Measurements from ENCODE around the gene LFNG.
"Not testable (repeated sequence)": the region's sequence is repeated elsewhere in the genome, so short reads cannot be mapped to it uniquely, and the experiment has no call there.

LFNG gene

DNA sequence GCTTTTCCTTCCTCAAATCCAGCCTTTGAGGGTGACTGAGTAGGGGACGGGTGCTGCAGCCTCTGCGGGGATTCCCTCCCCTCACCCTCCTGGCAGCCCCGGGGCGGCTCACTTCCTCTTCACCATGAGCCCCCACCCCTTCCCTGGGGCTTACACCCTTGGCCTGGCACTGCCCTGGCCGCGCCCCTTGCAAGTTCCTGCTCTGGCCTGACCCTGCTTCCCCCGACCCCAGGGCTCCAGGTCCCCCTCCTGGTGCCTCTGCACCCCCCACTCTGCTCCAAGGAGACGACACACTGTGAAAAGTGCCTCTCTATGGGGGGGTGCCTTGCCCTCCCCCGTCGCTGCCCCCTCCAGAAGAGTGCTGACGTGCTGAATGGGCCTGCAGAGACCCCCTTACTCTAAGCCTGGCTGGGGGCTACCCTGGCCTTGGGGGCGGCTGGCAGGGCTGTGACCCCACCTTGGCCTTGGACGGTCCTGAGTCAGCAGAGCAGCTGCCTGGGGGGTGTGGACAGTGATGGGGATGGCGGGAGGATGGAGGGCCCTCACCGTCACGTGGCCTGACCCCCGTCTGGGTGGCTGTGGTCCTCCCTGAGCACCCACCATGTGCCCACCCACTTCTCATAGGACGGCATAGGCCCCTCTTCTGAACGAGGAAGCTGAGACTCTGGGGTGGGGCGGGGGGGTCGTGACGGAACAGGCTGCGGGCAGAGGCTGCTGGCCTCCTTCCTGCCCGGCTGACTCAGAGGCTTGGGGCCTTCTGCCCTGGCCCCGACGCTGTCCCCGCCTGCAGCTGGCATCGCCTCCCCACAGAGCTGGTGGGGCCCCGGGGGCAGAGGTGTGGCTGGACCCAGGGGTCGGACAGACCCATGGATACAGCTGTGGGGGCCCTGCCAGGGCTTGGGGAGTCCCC is 9.8 kb downstream of the LFNG start:
- no peak for DNase-seq (ENCODE audit: low read depth, low spot score)

DNA sequence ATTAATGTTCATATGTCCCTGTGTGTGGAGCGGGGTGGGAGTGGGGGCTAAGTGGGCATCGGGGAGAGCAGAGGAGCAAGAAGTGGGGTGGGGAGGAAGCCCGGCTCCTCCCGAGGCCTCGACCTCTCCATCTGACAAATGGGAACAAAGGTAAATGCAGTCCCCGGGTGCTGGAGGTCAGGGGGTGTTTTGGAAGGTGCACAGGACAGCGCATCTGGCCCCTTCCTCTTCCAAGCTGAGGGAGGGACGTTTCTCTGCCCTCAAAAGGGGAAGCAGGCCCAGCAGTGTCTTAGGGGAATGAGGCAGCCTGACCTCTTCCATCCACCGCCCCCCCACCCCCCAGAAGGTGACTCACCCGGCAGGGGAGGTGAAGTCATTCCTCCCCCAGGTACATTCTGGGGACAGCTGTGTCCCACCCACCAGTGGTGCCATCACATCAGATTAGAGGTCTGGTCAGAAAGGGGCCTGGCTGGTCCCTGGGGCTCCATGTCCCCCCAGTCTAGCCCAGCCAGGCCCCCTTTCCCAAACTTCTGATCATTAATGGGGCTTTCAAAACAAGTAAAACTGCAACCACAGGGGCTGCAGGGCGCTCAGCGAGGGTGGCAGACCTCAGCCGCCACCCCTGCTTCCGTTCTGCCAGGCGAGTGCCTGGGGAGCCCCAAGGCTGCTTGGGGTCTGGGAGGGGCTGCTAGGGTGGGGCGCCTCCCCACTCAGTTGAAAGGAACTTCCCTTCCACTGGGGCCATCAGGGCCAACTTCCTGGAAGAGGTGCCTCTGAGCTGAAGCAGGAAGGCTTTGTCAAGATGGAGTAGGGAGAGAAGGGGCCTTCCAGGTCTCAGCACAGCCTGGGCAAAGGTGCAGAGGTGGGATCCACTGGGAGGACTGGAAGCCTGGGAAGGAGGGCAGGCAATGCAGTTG is 10.8 kb downstream of the LFNG start:
- DNase-seq (ENCODE audit: low read depth, low spot score): no peak

DNA sequence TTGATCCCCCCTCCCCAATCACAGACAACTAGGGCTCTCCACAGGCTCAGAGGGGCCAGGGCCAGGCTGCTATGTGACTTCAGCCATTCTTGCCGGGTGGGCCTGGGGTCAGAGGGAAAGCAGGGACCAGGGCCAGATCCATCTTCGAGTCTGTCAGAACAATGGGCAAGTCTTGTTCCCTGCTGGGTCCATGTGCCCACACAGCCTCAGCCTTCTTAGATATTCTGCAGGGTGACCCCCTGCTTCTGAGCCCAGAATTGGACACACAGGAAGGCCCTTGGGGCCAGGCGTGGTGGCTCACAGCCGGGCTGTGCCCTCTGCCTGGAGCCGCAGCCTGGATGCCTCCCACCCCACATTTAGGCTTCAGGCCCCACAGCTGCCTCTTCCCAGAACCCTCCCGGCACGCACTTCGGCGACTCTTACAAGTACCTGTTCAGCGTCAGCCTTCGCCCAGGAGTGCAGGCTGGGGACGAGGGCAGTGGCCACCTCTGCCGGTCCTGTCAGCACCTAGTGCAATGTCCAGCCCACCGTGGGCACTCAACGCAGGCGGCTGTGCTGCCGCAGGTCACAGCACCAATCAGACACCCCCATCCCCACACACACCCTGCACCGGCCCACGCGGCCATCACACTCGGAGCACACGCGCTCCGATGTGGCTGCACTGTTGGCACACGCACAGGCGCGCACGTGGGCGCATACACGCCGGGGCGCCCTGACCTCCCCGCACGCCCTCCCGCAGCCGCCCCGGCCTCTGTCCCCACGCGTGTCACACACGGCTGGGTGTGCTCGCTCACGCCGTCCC is 11.6 kb downstream of the LFNG start:
- DNase-seq (ENCODE audit: low read depth, low spot score): not testable (repeated sequence)

DNA sequence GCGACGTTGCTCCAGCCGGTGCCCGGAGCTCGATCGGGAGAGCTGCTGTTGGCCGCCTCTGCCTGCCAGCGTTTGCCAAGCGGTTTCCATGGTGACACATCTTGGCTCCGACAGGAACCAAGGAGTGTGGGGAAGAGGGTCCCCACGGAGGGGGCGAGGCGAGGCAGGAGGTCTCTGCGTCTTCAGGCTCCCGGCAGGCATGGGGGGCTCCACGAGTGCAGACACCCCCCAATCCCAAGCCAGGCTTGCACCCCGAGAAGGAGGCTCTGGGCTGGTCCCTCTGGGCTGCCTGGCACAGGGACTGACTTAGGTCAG is 12.2 kb downstream of the LFNG start:
- DNase-seq (ENCODE audit: low read depth, low spot score): not testable (repeated sequence)

DNA sequence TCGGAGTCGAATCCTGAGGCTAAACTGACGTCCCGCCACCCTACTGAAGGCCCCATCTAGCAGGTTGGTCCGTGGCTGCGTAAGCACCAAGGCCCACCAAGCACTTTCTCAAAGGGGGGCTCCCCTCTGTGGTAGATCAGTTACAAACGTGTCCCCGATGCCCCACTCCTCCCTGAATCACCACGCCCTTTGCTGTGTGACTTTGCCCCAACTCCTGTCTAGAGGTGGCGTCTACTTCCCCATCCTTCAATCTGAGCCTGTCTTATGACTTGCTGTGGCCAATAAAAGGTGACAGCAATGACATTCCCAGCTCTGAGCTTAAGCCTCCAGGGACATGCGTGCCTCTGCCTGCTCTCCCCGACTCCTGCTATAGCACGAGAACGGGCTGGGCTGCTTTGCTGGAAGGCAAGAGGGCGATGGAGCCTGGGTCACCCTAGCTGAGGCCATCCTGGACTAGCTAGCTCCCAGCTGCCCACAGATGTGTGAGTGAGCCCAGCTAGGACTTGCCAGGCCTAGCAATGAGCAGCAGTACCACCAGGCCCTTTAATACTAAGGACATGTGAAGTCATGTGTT is 12.7 kb downstream of the LFNG start:
- not testable (repeated sequence) for DNase-seq (ENCODE audit: low read depth, low spot score)

DNA sequence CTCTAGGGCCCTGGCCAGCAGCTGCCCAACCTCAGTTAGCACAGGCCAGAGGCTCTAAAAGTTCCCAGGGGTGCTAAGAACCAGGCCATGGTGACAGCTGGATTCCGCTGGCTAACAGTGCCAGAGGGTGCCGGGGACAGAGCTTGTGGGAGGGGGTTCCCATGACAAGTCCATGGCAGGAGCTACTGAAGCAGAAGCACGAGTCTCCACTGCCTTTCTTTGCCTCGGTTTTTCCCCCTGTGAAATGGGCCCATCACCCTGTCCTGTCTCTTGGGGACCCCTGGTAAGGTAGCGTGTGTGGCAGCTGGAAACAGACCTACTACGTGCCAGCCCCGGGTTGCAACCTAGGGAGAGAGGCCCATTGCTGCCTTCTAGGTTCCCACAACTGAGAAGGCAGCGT is 13.2 kb downstream of the LFNG start:
- not testable (repeated sequence) for DNase-seq (ENCODE audit: low read depth, low spot score)

DNA sequence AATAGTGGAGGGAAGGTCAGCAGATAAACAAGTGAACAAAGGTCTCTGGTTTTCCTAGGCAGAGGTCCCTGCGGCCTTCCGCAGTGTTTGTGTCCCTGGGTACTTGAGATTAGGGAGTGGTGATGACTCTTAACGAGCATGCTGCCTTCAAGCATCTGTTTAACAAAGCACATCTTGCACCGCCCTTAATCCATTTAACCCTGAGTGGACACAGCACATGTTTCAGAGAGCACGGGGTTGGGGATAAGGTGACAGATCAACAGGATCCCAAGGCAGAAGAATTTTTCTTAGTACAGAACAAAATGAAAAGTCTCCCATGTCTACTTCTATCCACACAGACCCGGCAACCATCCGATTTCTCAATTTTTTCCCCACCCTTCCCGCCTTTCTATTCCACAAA is 14.0 kb downstream of the LFNG start:
- DNase-seq (ENCODE audit: low read depth, low spot score): not testable (repeated sequence)

DNA sequence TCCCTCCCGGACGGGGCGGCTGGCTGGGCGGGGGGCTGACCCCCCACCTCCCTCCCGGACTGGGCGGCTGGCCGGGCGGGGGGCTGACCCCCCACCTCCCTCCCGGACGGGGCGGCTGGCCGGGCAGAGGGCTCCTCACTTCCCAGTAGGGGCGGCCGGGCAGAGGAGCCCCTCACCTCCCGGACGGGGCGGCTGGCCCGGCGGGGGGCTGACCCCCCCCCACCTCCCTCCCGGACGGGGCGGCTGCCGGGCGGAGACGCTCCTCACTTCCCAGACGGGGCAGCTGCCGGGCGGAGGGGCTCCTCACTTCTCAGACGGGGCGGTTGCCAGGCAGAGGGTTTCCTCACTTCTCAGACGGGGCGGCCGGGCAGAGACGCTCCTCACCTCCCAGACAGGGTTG is 14.6 kb downstream of the LFNG start:
- not testable (repeated sequence) for DNase-seq (ENCODE audit: low read depth, low spot score)

DNA sequence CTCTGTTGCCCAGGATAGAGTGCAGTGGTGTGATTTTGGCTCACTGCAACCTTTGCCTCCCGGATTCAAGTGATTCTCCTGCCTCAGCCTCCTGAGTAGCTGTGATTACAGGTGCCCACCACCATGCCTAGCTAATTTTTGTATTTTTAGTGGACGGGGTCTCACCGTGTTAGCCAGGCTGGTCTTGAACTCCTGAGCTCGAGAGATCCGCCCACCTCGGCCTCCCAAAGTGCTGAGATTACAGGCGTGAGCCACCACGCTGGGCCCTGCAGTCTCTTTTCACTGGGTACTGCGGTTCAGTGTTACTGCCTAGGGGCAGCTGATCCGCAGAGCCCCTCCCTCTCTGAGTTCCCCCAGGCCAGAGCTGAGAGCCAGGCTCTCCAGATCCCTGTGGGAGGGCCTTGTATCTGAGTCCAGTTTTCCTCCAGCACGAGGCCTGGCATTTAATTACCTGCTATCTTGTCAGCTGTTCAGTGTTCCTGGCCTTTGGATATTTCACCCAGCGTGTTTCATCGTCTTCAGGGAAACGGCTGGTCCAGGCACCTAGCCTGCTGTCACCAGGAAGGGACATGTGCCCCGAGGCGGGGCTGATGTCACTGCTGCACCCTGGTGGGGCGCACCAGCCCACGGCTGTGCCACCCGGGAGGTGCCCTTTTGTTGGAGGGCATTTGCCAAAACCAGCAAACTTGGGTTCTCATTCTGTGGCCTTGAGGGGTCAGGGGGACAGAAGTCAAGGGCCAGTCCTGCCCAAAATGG is 16.5 kb downstream of the LFNG start:
- DNase-seq (ENCODE audit: low read depth, low spot score): not testable (repeated sequence)

DNA sequence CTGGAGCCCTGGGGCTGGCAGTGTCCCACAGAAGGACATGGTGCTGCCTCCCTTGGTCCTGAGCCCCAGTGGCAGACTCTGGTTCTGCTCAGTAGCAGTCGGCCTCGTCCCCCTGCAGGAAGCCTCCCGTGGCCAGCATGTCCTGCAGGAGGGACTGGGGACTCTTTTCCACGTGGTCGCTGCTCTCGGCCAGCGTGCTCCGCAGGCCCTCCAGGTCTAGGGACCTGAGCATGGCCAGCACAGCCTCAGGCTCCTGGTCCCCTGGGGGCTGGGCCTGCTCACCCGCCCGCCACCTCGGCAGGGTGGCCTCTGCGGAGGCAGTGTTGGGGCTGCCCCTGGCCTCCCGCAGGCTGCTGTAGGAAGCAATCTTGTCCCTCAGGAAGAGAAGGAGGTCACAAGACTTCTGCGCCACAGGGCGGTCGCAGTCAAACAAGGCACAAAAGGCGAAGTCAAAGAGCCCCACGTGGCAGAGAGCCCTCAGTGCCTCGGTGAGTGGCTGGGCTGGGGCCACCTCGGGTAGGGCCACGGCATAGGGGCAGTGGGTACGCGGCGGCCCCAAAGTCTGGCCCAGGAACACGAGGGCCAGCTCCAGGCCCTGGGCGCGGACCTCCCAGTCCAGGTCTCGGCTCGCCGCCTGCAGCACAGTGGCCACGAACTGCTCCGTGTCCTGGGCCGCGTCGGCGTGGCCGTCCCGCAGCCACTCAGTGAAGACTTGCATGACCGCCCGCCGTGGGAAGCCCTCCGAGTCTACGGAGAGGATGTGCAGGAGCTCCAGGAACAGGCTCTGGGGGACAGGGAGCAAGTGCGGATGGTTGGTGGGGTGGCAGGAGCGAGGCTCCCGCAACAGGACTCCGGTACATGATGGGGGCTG is 18.6 kb downstream of the LFNG start:
- no peak for DNase-seq (ENCODE audit: low read depth, low spot score)

DNA sequence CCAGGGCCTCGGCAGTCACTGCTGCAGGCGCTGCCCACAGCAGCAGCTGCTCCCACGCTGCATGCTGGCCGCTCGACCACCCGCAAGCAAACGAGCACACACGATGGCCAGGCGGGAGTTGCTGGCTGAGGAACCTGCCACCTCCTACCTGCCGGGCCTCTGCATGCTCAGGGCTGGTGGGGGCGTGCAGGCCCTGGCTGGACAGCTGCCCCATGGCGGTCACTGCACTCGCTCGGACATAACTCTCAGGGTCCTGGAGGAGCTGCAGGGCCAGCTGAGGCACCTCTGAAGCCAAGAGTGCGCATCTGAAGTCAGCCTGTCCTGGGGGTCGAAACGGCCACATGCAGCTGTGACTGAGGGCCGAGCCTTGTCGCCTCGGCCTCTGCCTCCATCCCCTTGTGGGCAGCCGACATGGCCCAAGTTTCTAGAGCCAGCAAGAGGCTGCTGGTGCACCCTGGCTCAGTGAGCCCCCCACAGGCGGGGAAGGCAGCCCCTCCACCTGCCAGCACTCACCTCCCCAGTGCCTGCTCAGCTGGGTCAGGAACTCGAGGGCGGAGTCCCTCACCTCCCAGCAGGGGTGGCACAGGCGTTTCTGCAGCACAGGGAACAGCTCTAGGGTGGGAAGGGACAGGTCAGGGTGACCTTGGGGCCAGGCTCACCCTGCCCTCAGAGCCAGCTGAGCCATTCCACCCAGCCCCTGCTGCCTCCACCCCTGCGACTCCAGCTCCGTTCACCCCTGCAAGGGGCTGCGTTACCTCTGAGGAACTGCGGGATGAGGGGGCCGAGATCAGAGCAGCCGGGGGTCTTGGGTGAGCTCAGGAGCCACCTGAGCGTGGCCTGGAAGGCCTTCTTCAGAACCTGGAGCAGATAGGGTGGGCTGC is 19.7 kb downstream of the LFNG start:
- DNase-seq (ENCODE audit: low read depth, low spot score): no peak

DNA sequence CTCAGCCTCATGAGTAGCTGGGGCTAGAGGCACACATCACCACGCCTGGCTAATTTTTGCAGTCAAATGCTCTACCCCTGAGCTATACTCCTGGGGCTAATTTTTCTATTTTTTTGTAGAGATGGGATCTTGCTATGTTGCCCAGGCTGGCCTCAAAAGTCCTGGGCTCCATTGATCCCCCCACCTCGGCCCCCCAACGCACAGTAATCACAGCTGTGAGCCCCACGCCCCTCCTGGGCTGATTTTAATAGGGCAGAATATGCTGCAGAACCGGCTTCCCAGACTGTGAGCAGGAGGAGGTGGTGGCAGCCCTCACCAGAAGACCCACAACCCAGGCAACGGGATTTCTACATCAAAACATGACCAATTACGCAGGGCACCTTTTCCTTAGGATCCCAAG is 20.6 kb downstream of the LFNG start:
- DNase-seq (ENCODE audit: low read depth, low spot score): no peak

DNA sequence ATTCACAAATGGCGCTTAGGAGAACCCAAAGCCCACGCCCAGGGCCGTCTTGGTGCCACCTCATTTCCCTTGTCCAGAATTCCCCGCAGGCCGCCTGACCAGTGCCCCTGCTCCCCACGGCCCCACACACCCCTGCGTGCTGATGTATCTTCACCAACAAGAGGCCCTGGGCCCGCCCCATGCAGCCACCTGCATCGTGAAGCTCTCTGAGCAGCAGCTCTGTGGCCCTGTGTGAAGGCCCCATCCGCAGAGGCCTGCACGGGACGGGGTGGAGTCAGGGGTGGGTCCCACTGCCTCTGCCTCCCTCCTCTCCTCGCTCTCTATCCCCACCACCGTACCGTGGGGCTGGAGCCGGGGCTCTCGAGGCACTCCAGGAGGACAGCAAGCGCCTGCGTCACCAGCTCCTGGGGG is 21.1 kb downstream of the LFNG start:
- DNase-seq (ENCODE audit: low read depth, low spot score): no peak

DNA sequence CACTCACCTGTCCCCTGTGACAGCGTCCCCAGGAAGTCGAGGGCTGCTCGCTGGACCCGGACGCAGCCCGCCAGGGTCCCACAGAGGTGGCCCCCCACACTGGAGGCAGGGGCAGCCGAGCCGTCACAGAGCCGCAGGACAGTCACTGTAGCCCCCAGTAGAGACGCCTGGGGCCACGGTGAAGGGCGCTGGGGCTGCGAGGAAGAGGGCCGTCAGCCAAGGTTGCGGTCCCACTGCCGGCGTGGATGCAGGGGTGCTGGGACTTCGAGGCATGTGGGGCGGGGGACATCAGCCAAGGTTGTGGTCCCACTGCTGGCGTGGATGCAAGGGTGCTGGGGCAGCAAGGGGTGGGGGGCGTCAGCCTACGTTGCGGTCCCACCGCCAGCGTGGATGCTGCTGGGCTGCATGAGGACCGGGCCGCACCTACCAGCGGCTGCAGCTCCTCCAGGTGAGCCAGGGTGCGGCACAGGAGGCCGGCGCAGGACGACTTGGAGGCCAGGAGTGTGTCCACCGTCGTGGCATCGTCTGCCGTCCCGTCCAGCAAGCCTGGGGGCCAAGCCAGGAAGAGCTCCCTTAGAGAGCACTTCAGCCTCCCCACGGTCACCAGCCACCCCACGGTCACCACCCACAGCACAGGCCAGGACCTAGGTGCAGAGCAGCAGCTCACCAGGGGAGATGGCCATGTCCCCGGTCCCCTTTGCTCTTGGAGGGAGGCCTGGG is 21.9 kb downstream of the LFNG start:
- DNase-seq (ENCODE audit: low read depth, low spot score): no peak

DNA sequence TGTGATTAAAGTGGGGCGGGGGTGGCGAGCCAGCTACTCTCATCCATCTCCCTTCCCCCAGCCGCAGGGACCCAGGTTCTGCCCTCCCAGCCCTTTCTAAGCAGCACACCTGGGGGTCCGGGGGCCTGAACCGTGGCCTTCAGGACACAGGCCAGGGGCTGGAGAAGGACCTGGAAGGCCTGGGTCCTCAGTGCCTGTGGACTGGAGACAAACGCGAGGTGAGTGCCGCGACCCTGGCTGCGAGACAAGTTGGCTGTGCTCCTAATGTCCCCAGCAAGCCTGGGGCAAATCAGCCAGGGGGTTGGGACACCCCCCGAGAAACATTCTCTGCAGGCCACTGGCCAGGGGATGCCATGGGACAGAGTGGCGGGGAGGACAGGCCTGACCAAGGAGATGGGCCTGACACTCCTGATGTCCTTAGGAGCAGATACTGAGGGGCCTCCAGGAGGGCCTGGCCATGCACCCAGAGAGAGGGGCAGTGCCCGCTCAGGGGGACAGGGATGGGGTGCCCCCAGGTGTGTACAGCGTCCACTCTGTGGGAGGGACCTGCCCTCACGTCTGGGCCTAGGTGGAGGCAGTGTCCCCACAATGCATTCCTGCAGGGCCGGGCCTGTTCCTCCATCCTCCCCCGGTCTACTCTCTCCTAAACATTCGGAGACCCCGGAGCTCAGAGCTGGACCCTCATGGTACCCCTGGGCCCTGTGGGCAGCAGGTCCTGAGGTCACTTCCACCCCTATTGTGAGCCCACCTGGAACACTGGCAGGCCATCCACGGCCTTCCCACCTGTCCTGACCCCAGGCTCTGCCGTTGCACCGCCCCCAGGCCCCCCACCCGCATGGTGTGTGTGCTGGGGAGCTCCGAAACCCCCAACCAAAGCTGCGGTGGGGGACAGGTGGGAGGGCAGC is 22.7 kb downstream of the LFNG start:
- no peak for DNase-seq (ENCODE audit: low read depth, low spot score)

DNA sequence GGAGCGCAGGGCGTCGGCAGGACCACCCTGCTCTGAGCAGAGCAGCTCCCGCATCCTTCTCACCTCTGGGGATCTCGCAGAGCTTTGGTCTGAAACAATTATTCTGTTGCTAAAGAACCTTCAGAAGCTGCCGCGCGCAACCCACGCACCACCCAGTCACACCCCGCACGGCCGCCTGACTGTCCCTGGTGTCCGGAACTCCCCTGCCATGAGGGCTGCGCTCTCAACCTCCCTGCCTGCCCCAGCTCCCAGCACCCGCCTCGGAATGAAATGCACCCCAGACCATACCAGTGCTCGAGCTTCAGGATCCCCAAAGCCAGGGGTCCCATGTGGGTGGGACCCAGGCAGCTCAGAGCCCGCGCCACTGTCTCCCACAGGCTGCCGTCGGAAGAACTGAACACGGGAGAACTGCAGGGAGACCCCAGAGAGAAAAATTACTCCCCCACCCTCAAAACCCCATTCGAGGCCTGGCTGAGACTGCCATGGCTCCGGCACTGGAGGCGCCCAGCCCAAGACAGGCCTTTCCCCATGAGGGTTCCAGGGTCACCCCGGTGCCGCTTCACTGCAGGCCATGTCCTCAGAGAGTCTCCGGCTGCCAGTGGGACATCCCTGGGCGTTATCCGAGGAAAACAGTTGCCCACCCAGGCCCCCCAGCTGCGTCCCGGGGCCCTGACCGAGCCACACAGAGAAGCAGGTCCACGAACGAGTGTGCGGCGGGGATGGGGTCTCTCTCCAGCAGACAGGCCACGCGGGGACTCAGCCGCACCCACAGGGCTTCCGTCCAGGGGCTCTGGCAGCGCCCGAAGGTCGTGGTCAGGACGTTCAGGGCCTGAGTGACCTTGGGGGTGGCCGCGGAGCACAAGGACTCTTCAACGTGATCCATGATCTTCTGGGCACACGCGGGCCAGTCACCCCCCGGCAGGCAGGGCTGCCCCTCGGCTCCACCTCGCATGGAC is 23.6 kb downstream of the LFNG start:
- DNase-seq (ENCODE audit: low read depth, low spot score): no peak
